Epidermal melanocyte (primary cell): ENCODE measurements around the gene APOA1.
"Not testable (repeated sequence)": the region's sequence is repeated elsewhere in the genome, so short reads cannot be mapped to it uniquely, and the experiment has no call there.

ENCODE experiments used
- DNase-seq: peaks from one replicate; pipeline ENCODE4 v3.0.0; 2011; ENCODE audit warnings: low spot score; ENCODE audit not compliant: insufficient read length

APOA1 gene

GRCh38 chr11:116819049-116819448, 18.4 kb downstream of the APOA1 start:
- DNase-seq, result no peak

GRCh38 chr11:116814502-116814901, 22.9 kb downstream of the APOA1 start:
- DNase-seq, result no peak

GRCh38 chr11:116813781-116814471, 23.5 kb downstream of the APOA1 start:
- no peak for DNase-seq

GRCh38 chr11:116813170-116813569, 24.3 kb downstream of the APOA1 start:
- no peak for DNase-seq

GRCh38 chr11:116812109-116812508, 25.3 kb downstream of the APOA1 start:
- DNase-seq, result no peak

GRCh38 chr11:116811194-116811593, 26.2 kb downstream of the APOA1 start:
- no peak for DNase-seq

GRCh38 chr11:116808262-116809175, 28.9 kb downstream of the APOA1 start:
- no peak for DNase-seq

- no peak for DNase-seq
Observed at GRCh38 chr11:116807601-116808261, 29.7 kb downstream of the APOA1 start.

- DNase-seq, result no peak
Observed at GRCh38 chr11:116804001-116804400, 33.4 kb downstream of the APOA1 start.

GRCh38 chr11:116801662-116802061, 35.8 kb downstream of the APOA1 start:
- DNase-seq, result not testable (repeated sequence)

- no peak for DNase-seq
Observed at GRCh38 chr11:116800610-116801009, 36.8 kb downstream of the APOA1 start.

- DNase-seq, result no peak
Observed at GRCh38 chr11:116798368-116798767, 39.1 kb downstream of the APOA1 start.

GRCh38 chr11:116797816-116798215, 39.6 kb downstream of the APOA1 start:
- DNase-seq, result no peak

- DNase-seq, result no peak
Observed at GRCh38 chr11:116796548-116796947, 40.9 kb downstream of the APOA1 start.

- no peak for DNase-seq
Observed at GRCh38 chr11:116794851-116795250, 42.6 kb downstream of the APOA1 start.

- no peak for DNase-seq
Observed at GRCh38 chr11:116793772-116794097, 43.7 kb downstream of the APOA1 start.

GRCh38 chr11:116792869-116793771, 44.3 kb downstream of the APOA1 start:
- DNase-seq, result no peak

- DNase-seq, result no peak
Observed at GRCh38 chr11:116792144-116792868, 45.1 kb downstream of the APOA1 start.

- no peak for DNase-seq
Observed at GRCh38 chr11:116791813-116792143, 45.6 kb downstream of the APOA1 start, which contains the start of gene APOA5. APOA5 (minus strand) TSS chr11:116791879; CDS start chr11:116791860, 19 bp downstream.

- peak; percentile 89 for DNase-seq
Observed at GRCh38 chr11:116791002-116791812, 46.2 kb downstream of the APOA1 start.
